ENCODE measurements around the gene MPPED1.

The MPPED1 gene

DNA sequence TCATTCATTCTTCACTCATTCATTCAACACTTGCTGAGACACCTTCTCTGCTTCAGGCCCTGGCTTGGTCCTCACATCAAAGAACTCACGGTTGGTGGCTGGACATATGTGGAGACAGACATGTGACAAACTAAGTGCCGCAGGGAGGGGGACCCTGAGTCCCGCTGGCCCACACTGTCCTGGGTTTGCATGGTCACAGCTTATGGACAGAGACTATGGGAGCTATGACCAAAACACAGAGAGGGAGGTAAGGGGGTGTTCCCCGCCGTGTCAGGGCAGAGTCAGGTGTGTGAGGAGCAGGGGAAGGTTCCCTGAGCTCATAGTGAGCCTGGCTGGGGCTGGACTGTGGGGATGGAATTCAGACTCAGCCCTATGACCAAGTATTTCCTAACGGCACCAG, 123.1 kb downstream of the MPPED1 start:
- TF ChIP-seq ZFX (IDR thresholded peaks at IDR 0.05) (no peak), CTCF (conservative IDR thresholded peaks at IDR 0.05) (no peak)
- no peak overlapping the region for H3K27ac ChIP-seq

DNA sequence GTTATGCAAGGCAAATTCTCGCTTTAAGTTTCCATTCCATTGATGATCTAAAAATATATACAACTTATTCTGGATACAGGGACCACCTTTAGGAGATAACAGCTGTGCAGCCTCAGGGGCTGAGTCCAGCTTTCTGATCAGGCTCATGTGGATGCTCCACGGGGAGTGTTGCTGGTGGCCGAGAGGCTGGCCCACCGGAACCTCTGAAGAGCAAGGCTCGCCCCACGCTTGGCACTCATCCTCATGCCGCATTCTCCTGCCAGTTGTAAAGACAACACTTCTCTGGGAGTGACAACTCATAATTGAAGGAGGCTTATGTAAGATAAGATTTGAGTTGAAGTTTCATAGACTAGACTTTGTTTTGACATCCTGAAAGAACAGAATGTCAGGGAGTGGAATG, 123.5 kb downstream of the MPPED1 start:
- no peak overlapping the region for H3K27ac ChIP-seq
- no peak for TF ChIP-seq ZFX (IDR thresholded peaks at IDR 0.05)
- TF ChIP-seq CTCF (conservative IDR thresholded peaks at IDR 0.05): no peak

DNA sequence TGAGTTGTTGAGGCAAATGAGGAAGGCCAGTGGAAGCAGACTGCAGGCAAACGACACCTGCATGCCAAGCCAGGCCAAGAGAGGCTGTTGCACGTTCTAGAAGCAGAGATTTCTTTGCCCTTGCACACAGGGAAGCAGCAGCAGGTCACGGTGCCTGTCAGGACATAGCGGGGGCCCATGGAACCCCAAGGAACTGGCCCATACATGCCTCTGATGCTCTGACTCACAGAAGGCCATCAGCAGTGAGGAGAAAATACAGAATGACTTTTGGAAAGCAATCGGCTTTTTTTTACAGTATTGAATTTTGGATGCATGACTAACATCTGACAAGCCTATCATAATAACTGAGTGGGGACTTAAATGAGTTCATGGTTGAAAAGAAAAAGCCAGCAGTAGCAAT, 123.9 kb downstream of the MPPED1 start:
- H3K27ac ChIP-seq: no peak overlapping the region
- TF ChIP-seq CTCF (conservative IDR thresholded peaks at IDR 0.05): no peak
- no peak for TF ChIP-seq ZFX (IDR thresholded peaks at IDR 0.05)

DNA sequence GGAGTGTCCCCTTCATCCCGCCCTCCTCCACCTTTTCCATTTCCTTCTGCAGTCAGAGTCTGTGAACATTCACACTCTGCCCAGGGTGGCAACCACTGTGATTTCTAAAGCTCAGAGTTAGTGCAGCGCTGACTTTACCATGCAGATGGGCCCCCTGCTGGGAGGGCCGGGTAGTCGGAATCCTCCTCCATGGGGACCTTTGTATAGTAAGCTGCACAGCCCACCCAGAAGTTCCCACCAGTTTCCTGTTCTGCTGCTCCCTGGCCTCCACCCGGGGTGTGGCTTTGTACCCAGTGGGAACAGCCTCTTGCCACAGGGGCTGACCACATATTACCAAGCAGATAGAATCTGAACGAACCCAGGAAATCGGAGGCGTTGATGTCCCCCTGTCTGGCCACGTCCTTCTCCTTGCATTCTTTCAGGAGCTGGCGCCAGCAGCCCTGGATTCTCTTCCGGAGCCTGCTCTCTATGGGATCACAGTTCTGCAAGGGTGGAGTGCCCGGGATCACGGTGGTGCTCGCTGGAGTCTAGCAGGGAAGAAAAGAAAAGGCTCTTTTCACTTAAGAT, 125.3 kb downstream of the MPPED1 start:
- no peak overlapping the region for H3K27ac ChIP-seq

GRCh38 chr22:43539572-43540528, 128.0 kb downstream of the MPPED1 start:
- H3K27ac ChIP-seq: no peak overlapping the region
- no peak for TF ChIP-seq CTCF (conservative IDR thresholded peaks at IDR 0.05)
- no peak for TF ChIP-seq ZFX (IDR thresholded peaks at IDR 0.05)

More for the DNA sequence above, 125.3 kb downstream of the MPPED1 start:
- no peak for TF ChIP-seq ZFX (IDR thresholded peaks at IDR 0.05)

GRCh38 chr22:43540529-43540923, 128.7 kb downstream of the MPPED1 start:
- TF ChIP-seq CTCF (conservative IDR thresholded peaks at IDR 0.05) (no peak), ZFX (IDR thresholded peaks at IDR 0.05) (no peak)
- no peak overlapping the region for H3K27ac ChIP-seq

DNA sequence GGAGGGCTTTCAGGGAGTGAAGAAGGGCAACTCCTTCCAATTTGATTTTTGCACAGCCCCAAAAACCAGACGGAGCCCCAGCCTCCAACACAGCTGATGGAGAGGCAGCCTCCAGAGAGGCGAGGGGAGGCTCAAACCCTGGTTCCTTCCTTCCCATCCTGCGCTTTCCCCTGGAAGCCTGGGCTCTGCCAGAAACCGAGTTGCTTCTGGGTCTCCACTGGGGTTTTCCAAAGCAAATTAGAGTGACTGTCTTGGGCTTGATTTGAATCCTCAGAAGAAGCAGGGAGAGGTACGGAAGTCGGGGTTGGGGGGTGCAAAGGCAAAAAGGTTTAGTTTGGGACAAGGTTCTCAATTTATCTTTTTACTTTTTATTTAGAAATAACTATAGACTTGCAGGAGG, 129.2 kb downstream of the MPPED1 start:
- no peak for TF ChIP-seq ZFX (IDR thresholded peaks at IDR 0.05)
- TF ChIP-seq CTCF (conservative IDR thresholded peaks at IDR 0.05): no peak

More for the DNA sequence above, 129.2 kb downstream of the MPPED1 start:
- no peak overlapping the region for H3K27ac ChIP-seq

All from C4-2B (cell line).